ENCODE results near the gene FGF14.

Gene FGF14

GRCh38 chr13:102441085-102441484, 39.2 kb upstream of the FGF14 start:
- no peak for TF ChIP-seq OVOL3 (tag by site-specific recombination; IDR thresholded peaks at IDR 0.05)
- TF ChIP-seq ZNF24 (tag by site-specific recombination; IDR thresholded peaks at IDR 0.05), result no peak
- TF ChIP-seq KLF7 (tag by site-specific recombination; IDR thresholded peaks at IDR 0.05; ENCODE audit: borderline replicate concordance), result no peak
- no peak for TF ChIP-seq ZNF19 (tag by site-specific recombination; IDR thresholded peaks at IDR 0.05; ENCODE audit: low read depth)
- TF ChIP-seq, protein P1, sequence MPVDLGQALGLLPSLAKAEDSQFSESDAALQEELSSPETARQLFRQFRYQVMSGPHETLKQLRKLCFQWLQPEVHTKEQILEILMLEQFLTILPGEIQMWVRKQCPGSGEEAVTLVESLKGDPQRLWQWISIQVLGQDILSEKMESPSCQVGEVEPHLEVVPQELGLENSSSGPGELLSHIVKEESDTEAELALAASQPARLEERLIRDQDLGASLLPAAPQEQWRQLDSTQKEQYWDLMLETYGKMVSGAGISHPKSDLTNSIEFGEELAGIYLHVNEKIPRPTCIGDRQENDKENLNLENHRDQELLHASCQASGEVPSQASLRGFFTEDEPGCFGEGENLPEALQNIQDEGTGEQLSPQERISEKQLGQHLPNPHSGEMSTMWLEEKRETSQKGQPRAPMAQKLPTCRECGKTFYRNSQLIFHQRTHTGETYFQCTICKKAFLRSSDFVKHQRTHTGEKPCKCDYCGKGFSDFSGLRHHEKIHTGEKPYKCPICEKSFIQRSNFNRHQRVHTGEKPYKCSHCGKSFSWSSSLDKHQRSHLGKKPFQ (tag by site-specific recombination; IDR thresholded peaks at IDR 0.05), result no peak
- no peak for TF ChIP-seq HOXA7 (CRISPR knock-in tag; IDR thresholded peaks at IDR 0.05; ENCODE audit: borderline replicate concordance)
- no peak for TF ChIP-seq ZNF391 (tag by site-specific recombination; IDR thresholded peaks at IDR 0.05; ENCODE audit: borderline replicate concordance, low read depth)
- TF ChIP-seq ZNF169 (tag by site-specific recombination; IDR thresholded peaks at IDR 0.05), result no peak
- no peak for TF ChIP-seq HOXC10 (CRISPR knock-in tag; IDR thresholded peaks at IDR 0.05)
- TF ChIP-seq ZNF664 (tag by site-specific recombination; IDR thresholded peaks at IDR 0.05), result no peak
- Histone ChIP-seq H3K4me3 (ENCODE audit: low read depth, low read length) (no peak overlapping the region), H3K36me3 (ENCODE audit: control insufficient read depth in 2 of 2, insufficient read depth in 1 of 2, low read length in 2 of 2) (no peaks in the 10 kb centered on the region), H3K27ac (ENCODE audit: extremely low read depth, low read depth, low read length) (no peak overlapping the region), H3K9me3 (ENCODE audit: control insufficient read depth, insufficient read depth, low read depth, low read length) (no peaks in the 10 kb centered on the region), H3K4me1 (ENCODE audit: control insufficient read depth, insufficient read depth, low read length) (no peaks in the 10 kb centered on the region)
- POLR2A ChIA-PET, result no interaction called here
- CTCF ChIA-PET, result interaction anchor here (1.3 kb wide), 1 partner anchor 16 kb away, joined by 5 read pairs; no protein-coding TSS in a partner anchor

GRCh38 chr13:102440259-102440936, 38.5 kb upstream of the FGF14 start:
- CTCF ChIA-PET, result interaction anchor here (1.3 kb wide), 1 partner anchor 16 kb away, joined by 5 read pairs; no protein-coding TSS in a partner anchor
- Histone ChIP-seq H3K27ac (ENCODE audit: extremely low read depth, low read depth, low read length) (no peak overlapping the region), H3K36me3 (ENCODE audit: control insufficient read depth in 2 of 2, insufficient read depth in 1 of 2, low read length in 2 of 2) (no peaks in the 10 kb centered on the region), H3K4me1 (ENCODE audit: control insufficient read depth, insufficient read depth, low read length) (no peaks in the 10 kb centered on the region), H3K4me3 (ENCODE audit: low read depth, low read length) (no peak overlapping the region), H3K9me3 (ENCODE audit: control insufficient read depth, insufficient read depth, low read depth, low read length) (no peaks in the 10 kb centered on the region)
- POLR2A ChIA-PET, result no interaction called here
- TF ChIP-seq ZNF221 (tag by site-specific recombination; IDR thresholded peaks at IDR 0.05; ENCODE audit: borderline replicate concordance) (no peak), ZNF670 (tag by site-specific recombination; IDR thresholded peaks at IDR 0.05; ENCODE audit: low read depth) (no peak), ZBTB21 (tag by site-specific recombination; IDR thresholded peaks at IDR 0.05) (no peak), ZNF37A (tag by site-specific recombination; IDR thresholded peaks at IDR 0.05) (no peak), ZNF660 (tag by site-specific recombination; IDR thresholded peaks at IDR 0.05) (no peak), ZNF514 (tag by site-specific recombination; IDR thresholded peaks at IDR 0.05) (no peak), ZNF677 (tag by site-specific recombination; IDR thresholded peaks at IDR 0.05) (no peak), SP3 (tag by site-specific recombination; IDR thresholded peaks at IDR 0.05) (no peak), SCRT2 (tag by site-specific recombination; IDR thresholded peaks at IDR 0.05) (no peak), GFI1B (tag by site-specific recombination; IDR thresholded peaks at IDR 0.05) (no peak), TCF7L2 (IDR thresholded peaks at IDR 0.05; ENCODE audit: borderline replicate concordance, low read depth, low read length) (no peak), ZNF658 (tag by site-specific recombination; IDR thresholded peaks at IDR 0.05) (no peak), ZNF701 (tag by site-specific recombination; IDR thresholded peaks at IDR 0.05) (no peak), ZXDB (tag by site-specific recombination; IDR thresholded peaks at IDR 0.05) (no peak), ZNF223 (tag by site-specific recombination; IDR thresholded peaks at IDR 0.05) (no peak), ZNF621 (tag by site-specific recombination; IDR thresholded peaks at IDR 0.05) (no peak), ZNF350 (tag by site-specific recombination; IDR thresholded peaks at IDR 0.05) (no peak), SALL2 (tag by site-specific recombination; IDR thresholded peaks at IDR 0.05; ENCODE audit: borderline replicate concordance) (no peak), KLF10 (tag by site-specific recombination; IDR thresholded peaks at IDR 0.05) (no peak)
- TF ChIP-seq, protein P2, sequence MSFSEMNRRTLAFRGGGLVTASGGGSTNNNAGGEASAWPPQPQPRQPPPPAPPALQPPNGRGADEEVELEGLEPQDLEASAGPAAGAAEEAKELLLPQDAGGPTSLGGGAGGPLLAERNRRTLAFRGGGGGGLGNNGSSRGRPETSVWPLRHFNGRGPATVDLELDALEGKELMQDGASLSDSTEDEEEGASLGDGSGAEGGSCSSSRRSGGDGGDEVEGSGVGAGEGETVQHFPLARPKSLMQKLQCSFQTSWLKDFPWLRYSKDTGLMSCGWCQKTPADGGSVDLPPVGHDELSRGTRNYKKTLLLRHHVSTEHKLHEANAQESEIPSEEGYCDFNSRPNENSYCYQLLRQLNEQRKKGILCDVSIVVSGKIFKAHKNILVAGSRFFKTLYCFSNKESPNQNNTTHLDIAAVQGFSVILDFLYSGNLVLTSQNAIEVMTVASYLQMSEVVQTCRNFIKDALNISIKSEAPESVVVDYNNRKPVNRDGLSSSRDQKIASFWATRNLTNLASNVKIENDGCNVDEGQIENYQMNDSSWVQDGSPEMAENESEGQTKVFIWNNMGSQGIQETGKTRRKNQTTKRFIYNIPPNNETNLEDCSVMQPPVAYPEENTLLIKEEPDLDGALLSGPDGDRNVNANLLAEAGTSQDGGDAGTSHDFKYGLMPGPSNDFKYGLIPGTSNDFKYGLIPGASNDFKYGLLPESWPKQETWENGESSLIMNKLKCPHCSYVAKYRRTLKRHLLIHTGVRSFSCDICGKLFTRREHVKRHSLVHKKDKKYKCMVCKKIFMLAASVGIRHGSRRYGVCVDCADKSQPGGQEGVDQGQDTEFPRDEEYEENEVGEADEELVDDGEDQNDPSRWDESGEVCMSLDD (tag by site-specific recombination; IDR thresholded peaks at IDR 0.05), result no peak
